Stimulated activated CD4-positive, alpha-beta T cell treated with anti-CD3 and anti-CD28 coated beads, Interleukin-4, amount 100 ng/mL, for 1 hour (primary cell): Measurements from ENCODE around the gene AADACL4.
"Not testable (repeated sequence)": the region's sequence is repeated elsewhere in the genome, so short reads cannot be mapped to it uniquely, and the experiment has no call there.

ENCODE experiments used
- DNase-seq: peaks from one replicate; pipeline ENCODE4 v3.0.0-alpha.2; 2020

Gene AADACL4

GRCh38 chr1:12661606-12662219, 17.8 kb downstream of the AADACL4 start:
- DNase-seq: no peak

- no peak for DNase-seq
These were observed 18.7 kb downstream of the AADACL4 start for GRCh38 chr1:12662556-12662955.

GRCh38 chr1:12665511-12665910, 21.6 kb downstream of the AADACL4 start:
- DNase-seq: no peak

GRCh38 chr1:12666141-12666735, 22.4 kb downstream of the AADACL4 start:
- DNase-seq: no peak

GRCh38 chr1:12669529-12670068, 25.7 kb downstream of the AADACL4 start:
- DNase-seq: no peak

- DNase-seq: no peak
These were observed 30.5 kb downstream of the AADACL4 start for GRCh38 chr1:12674358-12674757.

GRCh38 chr1:12676122-12676521, 32.2 kb downstream of the AADACL4 start:
- DNase-seq: not testable (repeated sequence)

- no peak for DNase-seq
These were observed 33.7 kb downstream of the AADACL4 start for GRCh38 chr1:12677565-12677964.

GRCh38 chr1:12678350-12678749, 34.5 kb downstream of the AADACL4 start:
- no peak for DNase-seq

- DNase-seq: no peak
These were observed 34.9 kb downstream of the AADACL4 start for GRCh38 chr1:12678820-12679219.

GRCh38 chr1:12690156-12690555, 46.3 kb downstream of the AADACL4 start:
- no peak for DNase-seq

- DNase-seq: no peak
These were observed 49.3 kb downstream of the AADACL4 start for GRCh38 chr1:12692967-12693782.

- DNase-seq: no peak
These were observed 52.8 kb downstream of the AADACL4 start for GRCh38 chr1:12696658-12697057.

GRCh38 chr1:12697397-12697796, 53.5 kb downstream of the AADACL4 start:
- DNase-seq: no peak

GRCh38 chr1:12703821-12704451, 60.1 kb downstream of the AADACL4 start:
- no peak for DNase-seq

GRCh38 chr1:12706061-12706460, 62.2 kb downstream of the AADACL4 start:
- no peak for DNase-seq

GRCh38 chr1:12708396-12709090, 64.7 kb downstream of the AADACL4 start:
- DNase-seq: no peak

GRCh38 chr1:12709091-12709491, 65.2 kb downstream of the AADACL4 start:
- no peak for DNase-seq

GRCh38 chr1:12709696-12710095, 65.8 kb downstream of the AADACL4 start:
- no peak for DNase-seq

- DNase-seq: no peak
These were observed 67.7 kb downstream of the AADACL4 start for GRCh38 chr1:12711536-12711935.

GRCh38 chr1:12712076-12712475, 68.2 kb downstream of the AADACL4 start:
- no peak for DNase-seq

- no peak for DNase-seq
These were observed 69.0 kb downstream of the AADACL4 start for GRCh38 chr1:12712929-12713328.

GRCh38 chr1:12713651-12714050, 69.8 kb downstream of the AADACL4 start:
- DNase-seq: not testable (repeated sequence)
